CD4-positive, alpha-beta T cell treated with Interleukin-2 at 100 ng/mL for 4 hours (primary cell): ENCODE data around the gene PTPN22.
A peak's percentile ranks its signal among the peaks of the same experiment; 100 is the strongest.

Source experiments
- DNase-seq: peaks from one replicate; pipeline ENCODE4 v3.0.0-alpha.2; 2020; ENCODE audit warnings: low spot score

Gene PTPN22

GRCh38 chr1:113802367-113803007 is 69.0 kb downstream of the PTPN22 start:
- no peak for DNase-seq

- DNase-seq: no peak
Observed at GRCh38 chr1:113800487-113800886, 71.0 kb downstream of the PTPN22 start.

GRCh38 chr1:113797472-113797871 is 74.0 kb downstream of the PTPN22 start:
- DNase-seq: no peak

- no peak for DNase-seq
Observed at GRCh38 chr1:113793878-113794834, 77.4 kb downstream of the PTPN22 start.

GRCh38 chr1:113792986-113793385 is 78.5 kb downstream of the PTPN22 start:
- no peak for DNase-seq

- DNase-seq: peak; percentile 35
Observed at GRCh38 chr1:113792471-113792870, 79.0 kb downstream of the PTPN22 start.

GRCh38 chr1:113788802-113789201 is 82.7 kb downstream of the PTPN22 start:
- DNase-seq: no peak

GRCh38 chr1:113787663-113788062 is 83.8 kb downstream of the PTPN22 start:
- no peak for DNase-seq

- DNase-seq: no peak
Observed at GRCh38 chr1:113786069-113786468, 85.4 kb downstream of the PTPN22 start.

GRCh38 chr1:113784104-113784779 is 87.3 kb downstream of the PTPN22 start:
- DNase-seq: peak; percentile 82

- peak; percentile 75 for DNase-seq
Observed at GRCh38 chr1:113783254-113784103, 88.0 kb downstream of the PTPN22 start.

GRCh38 chr1:113782406-113782805 is 89.1 kb downstream of the PTPN22 start:
- no peak for DNase-seq

- peak; percentile 49 for DNase-seq
Observed at GRCh38 chr1:113780374-113781146, 91.0 kb downstream of the PTPN22 start.

- DNase-seq: no peak
Observed at GRCh38 chr1:113779542-113779941, 92.0 kb downstream of the PTPN22 start.

- no peak for DNase-seq
Observed at GRCh38 chr1:113777561-113777960, 94.0 kb downstream of the PTPN22 start.

- DNase-seq: no peak
Observed at GRCh38 chr1:113770031-113770430, 101.5 kb downstream of the PTPN22 start.

- DNase-seq: no peak
Observed at GRCh38 chr1:113769601-113769970, 101.9 kb downstream of the PTPN22 start.

GRCh38 chr1:113768916-113769600 is 102.5 kb downstream of the PTPN22 start:
- no peak for DNase-seq

- no peak for DNase-seq
Observed at GRCh38 chr1:113765306-113766230, 105.9 kb downstream of the PTPN22 start.
